ENCODE measurements around the gene NCOA4. TPM values are rescaled to one million over a fixed set of nuclear protein-coding genes. Genes with fewer than 3 reads are reported as not detected.

Gene NCOA4
- total and polyA plus RNA-seq, 2 of the 8 experiments (the other 6 are each of a cell fraction or from before 2014, with no cell fraction given), result 28.9 to 65.2 TPM

DNA sequence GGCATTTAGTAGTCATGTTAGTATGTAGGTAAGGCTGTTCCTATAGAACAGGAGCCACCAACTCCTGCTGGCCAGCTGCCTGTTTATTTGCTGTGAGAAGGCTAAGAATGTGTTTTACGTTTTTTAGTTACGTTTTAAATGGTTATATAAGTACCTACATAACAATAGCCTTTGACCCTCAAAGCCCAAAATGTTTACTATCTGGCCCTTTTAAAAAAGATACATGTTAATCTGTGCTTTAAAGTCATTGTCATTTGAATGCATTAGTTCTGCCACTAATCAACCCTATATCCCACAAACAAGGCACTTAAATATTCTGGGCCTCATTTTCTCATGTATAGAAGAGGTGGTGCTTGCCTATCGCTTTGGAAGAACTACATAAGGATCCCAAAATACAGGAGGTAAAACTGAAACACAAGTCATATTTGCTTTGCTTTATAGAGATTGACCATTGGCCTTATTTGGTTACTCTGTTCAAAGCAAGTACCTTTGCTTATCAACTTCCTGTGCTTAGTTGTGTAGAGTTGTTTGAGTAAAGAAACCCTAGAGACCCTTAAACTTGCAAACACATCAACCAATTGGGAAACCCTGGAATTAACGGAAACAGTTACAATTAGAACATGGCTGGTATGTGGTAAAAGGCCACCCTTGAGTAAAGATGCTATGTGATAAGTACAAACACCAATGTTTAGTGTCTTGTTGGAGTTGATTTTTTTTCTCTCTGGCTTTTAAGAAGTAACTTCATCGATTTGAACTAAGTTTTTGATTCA, 32.2 kb downstream of the NCOA4 start (continued):
- no peak for TF ChIP-seq CHD7 (IDR thresholded peaks at IDR 0.05; ENCODE audit: insufficient replicate concordance, low read length)
- TF ChIP-seq HDAC2 (IDR thresholded peaks at IDR 0.05; ENCODE audit: borderline replicate concordance in 1 of 2, low read depth in 2 of 2, low read length in 2 of 2), result no peak
- TF ChIP-seq TAF1 (IDR thresholded peaks at IDR 0.05; ENCODE audit: low read depth, low read length), result no peak
- TF ChIP-seq FOSL1 (IDR thresholded peaks at IDR 0.05; ENCODE audit: insufficient read depth, low read depth, low read length), result no peak
